ENCODE measurements around the gene TTC21B. TPM values are rescaled to one million over a fixed set of nuclear protein-coding genes. Genes with fewer than 3 reads are reported as not detected.

TTC21B gene
- total RNA-seq: 32.2 and 39.8 TPM in 2 replicates

GRCh38 chr2:165953655-165954606 lies at the start of gene TTC21B:
TSS of gene TTC21B (minus strand) at chr2:165953776. CDS start at chr2:165953705, 71 bp downstream.

Other genes with a start within 250 kb of the TTC21B start
- 0.13 and 0.36 TPM in 2 replicates for gene GALNT3, start 159.5 kb downstream of the TTC21B start, total RNA-seq
- gene SCN1A, start 174.2 kb upstream of the TTC21B start, total RNA-seq: not detected in 2 replicates